Stimulated activated naive CD4-positive, alpha-beta T cell treated with Interleukin-2 at 50 U/mL for 16 hours (primary cell): ENCODE results near the gene HAUS7.

ENCODE experiments used
- DNase-seq: peaks from one replicate; lab custom pipeline; 2025; lab: John Stamatoyannopoulos, UW

The HAUS7 gene

DNA sequence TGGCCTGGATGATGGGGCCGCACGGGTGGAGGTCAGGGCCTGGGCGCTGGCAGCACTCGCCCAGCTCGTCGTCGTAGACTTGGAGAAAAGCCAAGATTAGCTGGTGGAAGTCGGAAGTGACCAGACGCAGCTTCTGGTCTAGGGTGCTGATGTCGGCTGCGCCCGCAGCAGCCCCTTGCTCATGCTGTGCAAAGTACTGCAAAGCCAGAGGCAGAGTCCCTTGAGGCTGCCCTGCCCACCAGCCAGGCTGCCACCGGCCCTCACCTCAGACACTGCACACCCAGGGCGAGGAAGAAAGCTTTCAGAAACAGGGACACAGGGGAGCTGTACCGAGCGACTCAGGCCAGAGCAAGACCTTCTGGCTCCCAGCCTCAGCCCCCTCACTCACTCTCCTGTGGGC, 14.8 kb downstream of the HAUS7 start:
- DNase-seq, result no peak

DNA sequence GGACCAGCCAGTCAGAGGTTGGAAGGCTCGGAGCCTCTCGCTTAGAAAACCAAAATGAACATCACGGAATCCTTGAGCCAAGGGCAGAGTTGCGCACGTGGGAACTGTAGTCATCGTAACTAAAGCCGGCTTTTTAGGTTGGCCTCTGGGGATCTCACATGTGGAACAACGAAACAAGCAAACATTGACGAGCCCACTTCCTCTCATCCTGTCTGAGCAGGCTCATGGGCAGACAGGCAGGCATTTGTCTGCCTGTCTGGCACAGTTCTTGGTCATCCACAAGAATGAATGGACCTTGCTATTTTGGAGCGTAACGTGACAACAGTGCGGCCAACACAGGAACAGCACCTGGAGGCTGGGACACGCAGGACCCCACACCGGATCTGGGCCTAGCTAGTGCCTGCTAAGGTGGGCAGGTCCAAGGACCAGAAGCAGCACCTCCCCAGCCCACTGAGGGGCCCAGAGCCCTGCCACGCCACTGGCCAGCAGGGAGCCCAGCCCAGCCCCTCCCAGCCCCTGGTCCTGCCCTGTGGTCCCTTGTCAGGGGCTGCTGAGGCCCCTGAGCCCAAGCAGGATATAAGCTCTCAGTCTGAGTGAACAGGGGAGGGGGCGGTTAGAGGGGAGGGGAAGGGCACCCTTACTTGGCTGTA, 15.3 kb downstream of the HAUS7 start:
- no peak for DNase-seq

DNA sequence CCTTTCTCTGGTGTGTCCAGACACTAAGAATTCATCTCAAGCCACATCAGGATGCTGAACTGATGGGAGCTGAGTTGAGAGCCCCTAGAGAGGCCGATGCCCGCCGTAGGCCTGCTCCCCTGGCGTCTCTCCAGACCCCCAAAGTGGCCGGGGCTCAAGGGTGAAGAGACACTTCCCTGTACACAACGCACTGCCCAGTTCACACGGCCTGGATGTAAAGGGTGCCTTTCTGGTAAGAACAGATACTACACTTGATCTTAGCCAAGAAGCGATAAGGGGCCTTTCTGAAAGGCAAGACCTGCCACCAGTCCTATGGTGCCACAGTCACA, 19.5 kb downstream of the HAUS7 start:
- no peak for DNase-seq

DNA sequence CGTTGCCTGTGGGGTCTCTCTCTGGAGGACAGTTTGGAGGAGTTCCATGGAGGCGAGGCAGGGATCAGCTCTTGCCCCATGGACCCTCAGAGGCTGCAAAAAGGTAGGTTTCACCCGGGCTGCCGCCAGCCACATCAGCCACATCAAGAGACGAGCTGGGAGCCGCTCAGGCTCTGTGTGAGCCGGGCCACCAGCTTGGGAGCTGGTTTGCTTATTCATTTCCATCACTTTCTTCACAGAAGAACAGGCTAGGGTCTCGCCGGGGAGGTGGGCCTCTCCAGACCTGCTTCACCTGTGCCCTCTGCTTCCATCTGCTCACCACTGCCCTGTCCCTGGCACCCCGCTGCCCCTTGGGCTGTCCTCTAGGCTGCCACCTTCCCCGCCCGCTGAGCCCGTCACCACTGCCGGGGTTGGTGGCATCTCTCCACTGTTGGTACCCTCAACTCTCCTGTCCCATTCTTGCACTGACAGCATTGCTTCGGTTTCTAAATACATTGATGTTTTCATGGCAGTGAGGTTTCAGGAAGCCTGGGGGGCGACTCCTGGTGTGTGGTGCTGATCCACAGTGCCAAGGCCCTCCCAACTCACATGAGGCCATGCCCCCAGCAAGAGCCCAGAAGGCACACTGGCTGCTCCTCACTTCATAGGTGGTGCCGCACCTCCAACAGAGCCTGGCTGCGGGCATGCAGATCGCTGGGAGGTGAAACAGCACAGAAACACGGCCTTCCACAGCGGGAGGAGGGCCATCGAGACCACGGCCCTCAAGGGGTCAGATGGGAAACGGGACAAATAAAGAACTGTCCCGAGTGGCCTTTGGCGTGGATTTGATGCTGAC, 20.0 kb downstream of the HAUS7 start:
- no peak for DNase-seq

DNA sequence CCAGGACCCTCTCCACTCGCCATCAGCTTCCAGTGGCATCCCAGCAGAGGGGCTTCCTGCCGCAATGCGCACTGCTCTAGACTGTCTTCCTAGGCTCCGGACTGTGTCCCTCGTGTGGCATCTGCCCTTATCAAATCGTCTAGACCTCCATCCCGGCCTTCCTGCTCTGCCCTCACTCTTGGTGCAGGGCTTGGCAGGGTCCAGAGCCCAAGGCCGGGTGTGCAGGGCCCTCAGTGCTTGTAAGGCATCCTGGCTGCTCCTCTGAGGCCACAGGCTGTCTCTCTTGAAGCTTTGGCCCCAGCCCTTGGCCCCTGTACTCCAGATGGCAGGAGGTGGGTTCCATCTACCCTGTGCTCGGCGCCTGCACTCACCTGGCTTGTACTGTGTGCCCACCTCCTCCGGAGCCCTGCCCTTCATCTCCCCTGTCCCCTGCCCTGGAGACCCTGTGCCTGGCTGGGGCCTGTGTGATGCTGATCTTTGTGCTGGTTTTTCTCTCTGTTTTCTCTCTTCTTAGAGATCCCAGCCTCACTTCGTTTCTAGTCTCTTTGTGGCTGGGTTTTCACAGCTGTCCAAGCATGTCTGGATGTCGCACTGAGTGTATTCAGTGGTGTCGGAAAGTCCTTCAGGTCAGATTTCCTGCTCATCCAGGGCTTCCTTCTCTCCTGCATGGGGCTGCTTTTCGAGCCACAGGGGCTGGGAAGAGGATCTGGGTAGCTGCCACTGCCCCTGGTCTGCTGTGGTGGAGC, 20.8 kb downstream of the HAUS7 start:
- DNase-seq, result no peak

DNA sequence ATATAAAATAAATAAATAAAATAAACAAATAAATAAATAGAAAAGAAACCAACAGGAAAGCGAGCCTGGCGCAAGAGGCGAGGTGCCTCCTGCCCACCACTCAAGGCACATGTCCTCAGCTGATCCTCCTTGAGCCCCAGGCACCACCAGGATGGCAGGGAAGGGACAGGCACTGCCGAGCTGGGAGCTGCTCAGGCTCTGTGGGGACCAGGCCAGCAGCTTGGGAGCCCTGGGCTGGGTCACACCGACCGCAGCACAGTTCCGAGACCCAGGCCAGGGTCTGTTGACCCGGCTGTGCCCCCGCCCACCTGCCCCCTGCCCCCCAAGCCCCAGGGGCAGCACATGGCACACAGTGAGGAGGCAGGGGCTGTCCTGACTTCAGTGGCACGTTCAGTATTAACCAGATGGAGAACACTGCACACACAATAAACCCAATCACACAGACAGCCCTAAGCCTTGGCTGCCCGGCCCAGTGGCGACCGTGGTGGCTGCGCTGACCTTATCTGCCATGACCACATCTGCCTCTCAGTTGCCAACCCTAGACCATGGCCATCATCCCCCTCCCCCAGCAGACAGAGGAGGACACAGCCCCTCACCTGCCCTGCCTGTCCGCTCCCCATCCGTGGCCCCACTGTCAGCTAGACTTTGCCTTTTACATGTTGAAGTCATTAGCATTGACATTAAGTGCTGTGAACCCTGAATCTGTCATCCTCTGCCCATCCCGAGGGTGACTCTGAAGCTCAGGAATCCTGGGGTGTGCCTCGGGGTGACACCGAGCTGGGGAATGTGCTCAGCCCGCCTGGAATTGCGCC, 21.6 kb downstream of the HAUS7 start:
- DNase-seq, result no peak

DNA sequence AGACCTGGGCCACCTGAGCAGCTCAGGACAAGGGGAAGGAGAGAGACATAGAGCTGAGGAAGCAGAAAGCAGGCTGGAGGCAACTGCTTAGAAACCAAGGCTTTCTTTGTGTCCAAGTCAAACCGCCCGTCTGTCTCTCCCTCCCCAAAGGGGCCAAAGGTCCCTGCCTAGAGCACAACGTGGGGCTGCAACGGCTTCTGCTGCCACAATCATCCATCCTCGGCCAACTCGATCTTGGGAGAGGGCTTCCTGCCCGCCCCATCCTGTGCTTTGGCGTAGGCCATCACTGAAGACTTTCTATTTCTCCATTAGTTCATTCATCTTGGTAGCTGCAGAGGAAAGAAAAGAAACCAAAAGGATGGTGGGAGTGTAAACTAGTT, 22.8 kb downstream of the HAUS7 start:
- no peak for DNase-seq

DNA sequence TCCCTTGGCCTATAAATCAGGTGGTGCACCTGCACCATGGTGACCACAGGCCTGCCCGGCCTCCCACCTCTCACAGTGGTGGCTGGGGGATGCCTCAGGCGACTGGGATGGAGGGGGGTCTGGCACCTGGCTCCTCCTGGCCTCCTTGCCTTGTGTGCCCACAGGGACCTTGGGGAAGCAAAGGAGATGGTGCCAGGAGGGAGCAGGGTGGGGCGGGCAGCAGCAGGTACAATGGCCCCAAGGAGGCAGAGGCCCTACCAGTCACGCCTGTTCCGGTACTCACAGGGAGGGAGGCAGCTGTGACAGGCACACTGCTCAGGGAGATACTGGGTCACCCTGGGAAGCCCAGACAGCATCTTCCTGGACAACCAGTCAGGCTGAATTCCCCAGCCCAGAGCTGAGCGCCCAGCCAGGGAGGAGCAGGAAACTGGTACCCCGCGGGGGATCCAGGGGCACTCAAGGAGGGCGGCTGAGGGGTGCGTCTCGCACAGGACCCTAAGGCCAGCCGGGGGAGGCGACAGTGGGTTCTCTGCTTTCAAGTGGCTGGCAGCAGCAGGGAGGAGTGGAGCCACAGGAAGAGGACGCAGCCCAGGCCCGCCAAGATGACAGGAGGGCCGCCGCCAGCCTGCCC, 23.3 kb downstream of the HAUS7 start:
- no peak for DNase-seq

DNA sequence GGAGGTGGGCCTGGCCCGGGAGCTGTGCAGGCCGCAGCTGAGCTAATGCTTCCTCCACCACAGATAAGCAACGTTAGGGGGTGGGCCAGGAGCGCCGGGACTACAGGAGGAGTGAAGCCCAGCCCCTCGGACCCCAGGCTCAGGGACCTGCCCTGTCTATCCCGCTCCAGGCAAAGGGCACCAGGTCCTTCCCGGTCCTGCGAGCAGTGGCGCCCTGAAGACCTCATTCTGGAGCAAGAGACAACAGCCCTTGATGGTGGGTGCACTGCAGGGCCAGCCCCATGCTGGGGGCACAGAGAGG, 23.8 kb downstream of the HAUS7 start:
- DNase-seq, result no peak

DNA sequence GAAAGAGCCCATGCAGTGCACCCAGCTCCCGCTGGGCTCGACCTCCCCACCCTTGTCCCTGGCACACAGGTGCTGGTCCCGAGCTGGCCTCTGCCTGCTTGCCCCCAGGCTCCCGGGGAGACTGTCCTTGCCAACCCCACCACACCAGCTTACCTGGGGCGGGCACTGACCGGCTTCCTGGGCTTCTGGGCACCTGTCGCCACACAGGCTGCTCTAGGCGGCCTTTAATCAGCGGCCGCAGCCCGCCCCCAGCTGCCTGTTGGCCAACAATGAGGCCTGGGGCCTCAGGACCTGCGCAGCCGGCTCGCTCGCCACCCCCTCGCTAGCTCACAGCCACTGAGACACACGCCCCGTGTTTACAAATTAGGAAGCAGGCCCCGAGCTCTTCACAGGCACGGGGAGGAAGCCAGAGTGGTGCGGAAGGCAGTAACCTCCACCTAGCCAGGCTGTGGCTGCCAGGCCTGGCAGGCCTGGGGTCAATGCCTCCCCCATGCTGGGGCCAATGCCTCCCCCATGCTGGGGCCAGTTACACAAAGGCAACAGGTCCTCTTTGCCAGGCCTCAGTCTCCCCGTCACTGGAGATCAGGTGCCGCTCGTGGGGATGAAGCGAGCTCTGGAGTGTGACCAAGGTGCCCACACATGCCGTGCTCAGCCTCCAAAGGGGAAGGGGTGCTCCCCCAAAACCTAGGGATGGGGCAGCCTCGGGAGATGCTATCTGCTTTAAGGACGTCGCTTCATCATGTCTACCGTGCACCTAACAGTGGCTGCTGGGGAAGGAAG, 24.3 kb downstream of the HAUS7 start, which contains the start of gene TREX2:
TREX2 (minus strand) TSS at position 201 of the 780 bp plus-strand sequence. CDS start 626 bp downstream, outside the sequence.
- DNase-seq, result no peak

DNA sequence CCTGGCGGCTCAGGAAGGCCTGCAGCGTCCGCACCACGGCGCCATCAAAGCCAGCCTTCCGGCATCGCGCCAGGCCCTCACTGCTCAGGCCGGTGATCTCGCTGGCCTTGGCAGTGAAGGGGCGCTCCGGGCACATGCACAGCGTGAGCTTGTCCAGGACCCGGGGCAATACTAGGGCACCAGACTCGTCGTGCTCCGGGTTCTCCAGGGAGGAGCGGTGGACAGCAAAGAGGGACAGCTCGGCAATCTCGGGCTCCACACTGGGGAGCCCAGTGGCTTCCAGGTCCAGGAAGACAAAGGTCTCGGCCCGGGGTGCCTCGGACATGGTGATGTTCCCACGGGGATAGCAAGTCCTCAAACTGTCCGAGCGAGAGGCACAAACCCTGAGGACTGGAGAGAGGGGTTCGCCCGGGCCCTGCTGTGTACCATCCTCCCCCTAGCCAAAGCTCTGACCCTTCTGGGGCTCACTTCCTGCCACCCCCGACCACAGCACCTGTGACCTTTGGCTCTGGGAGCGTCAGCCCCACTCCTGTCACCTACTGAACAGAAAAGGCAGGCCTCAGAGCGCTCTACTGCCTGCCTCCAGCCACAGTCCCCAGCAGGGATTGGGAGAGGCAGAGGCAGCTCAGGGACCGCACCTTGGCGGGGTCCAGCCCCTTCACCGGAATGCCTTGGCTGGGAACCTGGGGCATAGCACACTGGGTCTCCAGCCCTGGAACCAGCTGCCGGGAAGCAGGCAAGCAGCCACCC, 25.1 kb downstream of the HAUS7 start:
- DNase-seq, result no peak

DNA sequence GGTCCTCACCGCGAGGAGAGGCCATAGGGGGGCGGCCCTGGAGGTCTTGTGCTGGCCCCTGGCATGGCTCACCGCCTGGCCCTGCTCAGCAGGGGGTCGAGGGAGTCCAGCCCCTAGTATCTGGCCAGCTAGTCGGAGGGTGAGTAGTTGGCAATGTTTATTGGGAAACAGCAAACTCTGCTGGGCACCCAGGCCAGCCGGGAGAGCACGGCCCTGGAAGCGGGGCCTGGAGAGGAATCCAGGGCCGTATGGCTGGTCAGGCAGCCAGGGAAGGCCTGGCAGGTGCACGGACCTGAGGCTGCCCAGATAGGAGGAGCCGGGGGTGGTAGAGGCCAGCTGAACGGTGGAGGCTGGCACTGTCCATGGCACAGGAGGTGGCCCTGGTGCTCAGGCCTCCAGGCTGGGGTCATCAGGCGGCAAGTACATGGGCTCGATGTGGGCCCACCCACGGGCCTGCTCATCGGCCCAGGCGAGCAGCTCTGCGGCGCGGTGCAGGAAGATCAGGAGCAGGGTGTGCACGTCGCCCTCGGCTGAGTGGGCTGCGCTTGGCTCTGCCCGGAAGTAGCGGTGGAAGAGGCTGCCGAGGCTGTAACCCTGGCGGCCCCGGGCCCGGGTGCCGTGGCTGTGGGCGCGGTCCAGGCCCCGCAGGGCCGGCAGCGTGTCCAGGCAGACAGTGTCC, 25.9 kb downstream of the HAUS7 start:
- DNase-seq, result no peak

DNA sequence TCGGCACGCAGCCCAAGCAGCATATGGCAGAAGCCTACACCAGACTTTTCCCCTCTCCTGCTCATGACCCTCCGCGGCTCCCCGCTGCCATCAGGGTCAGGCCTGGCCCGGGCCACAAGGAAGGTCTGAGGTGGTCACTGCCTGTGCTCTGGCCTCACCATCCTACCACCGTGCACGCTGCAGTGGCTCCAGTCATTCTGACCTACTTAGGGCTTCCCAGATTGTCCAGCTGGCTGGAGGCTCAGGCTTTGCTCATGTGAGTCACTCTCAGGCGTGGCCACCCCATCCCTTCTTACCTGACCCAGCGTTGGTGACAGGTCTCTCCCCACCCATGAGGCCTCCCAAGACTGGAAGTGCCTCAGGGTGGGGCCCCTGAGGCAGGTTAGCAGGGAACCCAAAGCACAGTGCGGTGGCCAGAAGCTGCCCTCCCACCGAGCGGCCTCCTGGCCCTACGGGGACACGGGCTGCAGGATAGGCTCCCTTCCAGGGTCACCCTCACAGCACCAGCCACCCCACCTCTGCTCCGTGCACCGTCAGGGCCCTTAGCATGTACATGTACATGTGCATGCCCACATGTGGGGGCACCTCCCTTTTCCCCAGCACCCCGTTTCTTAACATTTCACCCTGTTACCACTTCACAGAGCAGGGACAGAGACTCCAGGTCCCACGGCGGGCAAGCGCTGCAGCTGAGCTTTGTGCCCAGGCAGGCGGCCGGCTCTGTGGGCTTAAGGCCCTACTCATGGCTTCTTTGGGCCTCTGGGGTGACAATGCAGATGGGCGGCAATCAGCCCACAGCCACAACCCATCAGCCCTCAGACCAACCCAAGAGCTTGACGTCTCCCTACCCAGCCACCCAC, 26.7 kb downstream of the HAUS7 start:
- DNase-seq, result no peak

DNA sequence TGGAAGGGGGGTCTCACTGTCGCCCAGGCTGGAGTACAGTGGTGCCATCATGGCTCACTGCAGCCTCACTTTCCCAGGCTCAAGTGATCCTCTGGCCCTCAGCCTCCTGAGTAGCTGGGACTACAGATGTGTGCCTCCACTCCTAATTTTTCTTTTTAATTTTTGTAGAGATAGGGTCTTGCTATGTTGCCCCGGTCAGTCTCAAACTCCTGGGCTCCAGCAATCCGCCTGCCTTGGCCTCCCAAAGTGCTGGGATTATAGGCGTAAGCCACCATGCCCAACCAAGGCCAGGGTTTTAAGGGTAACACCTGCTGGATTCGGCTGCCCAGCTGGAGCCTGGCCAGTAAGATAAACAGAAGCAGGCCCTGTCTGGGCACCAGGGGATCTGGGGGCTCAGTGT, 27.9 kb downstream of the HAUS7 start:
- no peak for DNase-seq

DNA sequence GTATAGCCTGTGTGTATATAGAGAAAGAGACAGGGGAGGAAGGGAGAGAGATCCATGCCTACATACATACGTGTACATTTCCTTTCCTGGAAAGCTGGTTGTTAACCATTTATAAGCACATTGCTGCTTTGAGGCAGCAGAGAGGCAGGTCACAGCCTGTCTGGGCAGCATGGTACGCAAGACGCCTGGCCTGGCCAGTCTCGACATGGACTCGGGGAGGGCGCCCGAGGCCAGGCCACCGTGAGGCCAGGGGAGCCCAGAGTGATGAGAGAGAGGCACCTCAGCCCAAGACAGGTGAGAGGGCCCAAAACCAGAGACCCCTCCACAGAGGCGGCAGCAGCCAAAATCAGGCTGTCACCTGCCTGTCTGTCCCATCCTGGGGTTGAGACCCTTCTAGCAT, 28.4 kb downstream of the HAUS7 start:
- DNase-seq, result no peak

DNA sequence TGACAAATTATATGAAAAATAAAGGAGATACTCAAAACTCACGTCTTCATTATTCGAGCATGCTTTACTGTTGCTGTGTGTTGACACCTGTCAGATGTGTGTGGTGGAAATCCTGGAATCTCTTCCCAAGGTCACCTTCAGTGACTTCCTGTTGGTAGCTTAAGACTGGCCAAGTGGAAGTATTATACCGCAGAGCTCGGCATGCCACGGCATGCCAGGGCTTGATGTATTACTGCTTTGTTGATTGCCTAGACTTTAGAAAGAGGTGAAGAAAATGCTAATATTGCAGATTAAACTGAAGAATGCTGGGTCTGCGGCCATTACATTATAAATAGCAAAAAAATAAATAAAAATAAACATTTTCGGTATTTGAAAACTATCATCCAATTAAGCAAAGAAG, 29.1 kb downstream of the HAUS7 start:
- no peak for DNase-seq

DNA sequence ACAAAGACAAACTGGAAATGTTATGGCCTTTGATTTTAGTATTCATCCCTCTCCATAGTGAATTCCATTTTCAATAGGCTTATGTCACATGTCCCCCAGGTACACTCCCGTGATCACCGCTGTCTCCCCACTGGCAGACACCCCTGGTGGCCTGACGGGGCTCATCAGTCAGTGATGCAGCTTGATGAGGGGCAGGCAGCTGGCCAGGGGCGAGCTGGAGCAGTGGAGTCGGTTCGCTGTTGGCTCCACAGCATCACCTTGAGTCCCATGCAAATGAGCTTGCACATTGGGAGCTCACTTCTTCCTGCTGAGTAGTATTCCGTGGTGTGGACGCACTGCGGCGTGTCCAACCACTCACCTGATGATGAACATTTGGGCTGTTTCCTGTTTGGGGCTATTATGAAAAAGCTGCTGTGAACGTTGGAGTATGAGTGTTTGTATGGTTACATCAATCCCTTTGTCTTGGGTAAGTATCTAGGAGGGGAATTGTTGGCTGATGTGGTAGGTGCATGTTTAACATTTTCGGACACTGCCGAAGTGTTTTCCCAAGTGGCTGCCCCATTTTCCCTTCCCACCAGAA, 29.7 kb downstream of the HAUS7 start:
- no peak for DNase-seq

DNA sequence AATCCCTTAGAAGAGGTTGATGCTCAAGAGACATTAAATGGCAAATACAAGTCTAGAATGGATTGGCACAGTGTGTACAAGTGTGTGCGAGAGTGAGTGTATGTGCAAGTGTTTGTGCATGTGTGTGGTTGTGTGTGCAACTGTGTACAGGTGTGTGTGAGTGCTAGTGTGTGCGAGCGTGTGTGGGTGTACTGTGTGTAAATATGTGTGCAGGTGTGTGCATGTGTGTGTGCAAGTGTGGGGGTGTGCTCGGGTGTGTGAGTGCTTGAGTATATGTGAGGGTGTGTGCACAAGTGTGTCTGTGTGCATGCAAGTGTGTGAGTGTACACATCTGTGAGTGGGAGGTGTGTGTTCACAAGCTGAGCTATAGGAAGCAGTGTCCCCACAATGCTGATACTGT, 30.4 kb downstream of the HAUS7 start:
- DNase-seq, result no peak

DNA sequence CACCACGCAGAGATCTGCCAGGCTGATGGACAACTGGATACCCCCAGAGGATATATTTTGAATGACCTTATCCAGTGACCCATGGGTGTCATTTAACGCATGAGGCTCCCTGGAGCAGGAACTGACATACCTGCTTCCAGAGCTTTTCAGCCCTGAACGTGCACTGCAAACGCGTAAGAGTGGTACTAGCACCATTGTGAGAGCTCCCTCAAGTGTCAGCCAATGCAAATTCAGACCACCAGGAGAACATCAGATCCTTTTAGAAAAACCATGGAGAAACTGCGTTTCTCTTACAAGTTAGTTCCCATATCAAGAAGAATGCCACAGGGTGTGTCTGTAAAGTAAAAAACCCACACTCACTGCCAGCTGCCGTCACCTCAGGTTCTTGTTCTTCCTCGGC, 31.8 kb downstream of the HAUS7 start:
- DNase-seq, result no peak
